Natural killer cell (primary cell): ENCODE data around the gene FNDC3B. TPM values are rescaled to one million over a fixed set of nuclear protein-coding genes. Genes with fewer than 3 reads are reported as not detected.

Source experiments
- ATAC-seq, 3 donors: fragments of 150-1000 bp in 2 of 3; fragments of 200-7000 bp in 1 of 3; cut with Tn5 transposase; 1 replicate in 1 of 3; 2 replicates in 2 of 3; pipeline ENCODE4 v1.10.0; 2021; ENCODE audit warnings: mild to moderate bottlenecking in 2 of 3, moderate library complexity in 2 of 3
- DNase-seq, 2 donors: peaks; one replicate each; pipeline versions ENCODE4 v3.0.0 to v3.0.0-alpha.2; 2013 to 2021; ENCODE audit warnings: mixed read lengths in 1 of 2
- H3K27ac ChIP-seq: one replicate; pipeline ENCODE4 v1.5.1; 2013; ENCODE audit warnings: mild to moderate bottlenecking, low read length
- H3K27me3 ChIP-seq: one replicate; pipeline ENCODE4 v1.6.1; 2013; ENCODE audit warnings: low read length; ENCODE audit not compliant: control insufficient read depth, insufficient read depth
- H3K36me3 ChIP-seq: one replicate; pipeline ENCODE4 v1.6.1; 2013; ENCODE audit warnings: low read length; ENCODE audit not compliant: control insufficient read depth, insufficient read depth
- H3K4me1 ChIP-seq: one replicate; pipeline ENCODE4 v1.6.1; 2013; ENCODE audit warnings: low read length; ENCODE audit not compliant: control insufficient read depth, insufficient read depth
- H3K4me3 ChIP-seq: one replicate; pipeline ENCODE4 v1.5.1; 2013; ENCODE audit warnings: low read length
- H3K9me3 ChIP-seq: one replicate; pipeline ENCODE4 v1.6.1; 2013; ENCODE audit warnings: low read length; ENCODE audit not compliant: control insufficient read depth, insufficient read depth
- H3K27ac Mint-ChIP-seq, 2 donors: one replicate each; pipeline ENCODE4 v1.8.0; 2022; ENCODE audit warnings: mild to moderate bottlenecking in 2 of 2, mixed read lengths in 2 of 2, moderate library complexity in 1 of 2
- H3K27me3 Mint-ChIP-seq, 2 donors: one replicate each; pipeline ENCODE4 v1.8.0; 2022; ENCODE audit warnings: low read depth in 2 of 2, mixed read lengths in 2 of 2
- H3K36me3 Mint-ChIP-seq: one replicate; pipeline ENCODE4 v1.8.0; 2022; ENCODE audit warnings: mixed read lengths
- H3K4me1 Mint-ChIP-seq, 2 donors: one replicate each; pipeline ENCODE4 v1.8.0; 2022; ENCODE audit warnings: mixed read lengths in 2 of 2
- H3K4me3 Mint-ChIP-seq: one replicate; pipeline ENCODE4 v1.8.0; 2022; ENCODE audit warnings: mild to moderate bottlenecking, moderate library complexity, mixed read lengths
- H3K9me3 Mint-ChIP-seq, 2 donors: one replicate each; pipeline ENCODE4 v1.8.0; 2022; ENCODE audit warnings: mixed read lengths in 2 of 2
- WGBS: methylation state at CpG from one replicate; pipeline ENCODE4 v1.1.7; 2013; ENCODE audit warnings: missing lambda C conversion rate; ENCODE audit not compliant: insufficient coverage; 5-methylcytosine and 5-hydroxymethylcytosine counted together
- intact Hi-C: fragments of 100-400 bp; cut with micrococcal nuclease; formaldehyde crosslinking; loops from one replicate; pipeline ENCODE4 v1.14.2; 2022
- total RNA-seq, 4 donors: library from RNA; stranded (reverse); fragments of 120-200 nt in 1 of 4; gene quantifications; one replicate each; pipeline versions ENCODE4 v1.2.3 to v1.2.4, GENCODE V29; 2013 to 2022
- TF ChIP-seq, protein P1 (sequence below): fragments of 200-600 bp; IDR thresholded peaks from one replicate; pipeline ENCODE4 v1.8.0; 2022; ENCODE audit warnings: antibody characterized with exemption

Gene FNDC3B
- total RNA-seq, 3 donors from 2014 or later (not counting 1 experiment from before 2014, with no cell fraction given) = 154 to 214 (median 206) TPM

DNA sequence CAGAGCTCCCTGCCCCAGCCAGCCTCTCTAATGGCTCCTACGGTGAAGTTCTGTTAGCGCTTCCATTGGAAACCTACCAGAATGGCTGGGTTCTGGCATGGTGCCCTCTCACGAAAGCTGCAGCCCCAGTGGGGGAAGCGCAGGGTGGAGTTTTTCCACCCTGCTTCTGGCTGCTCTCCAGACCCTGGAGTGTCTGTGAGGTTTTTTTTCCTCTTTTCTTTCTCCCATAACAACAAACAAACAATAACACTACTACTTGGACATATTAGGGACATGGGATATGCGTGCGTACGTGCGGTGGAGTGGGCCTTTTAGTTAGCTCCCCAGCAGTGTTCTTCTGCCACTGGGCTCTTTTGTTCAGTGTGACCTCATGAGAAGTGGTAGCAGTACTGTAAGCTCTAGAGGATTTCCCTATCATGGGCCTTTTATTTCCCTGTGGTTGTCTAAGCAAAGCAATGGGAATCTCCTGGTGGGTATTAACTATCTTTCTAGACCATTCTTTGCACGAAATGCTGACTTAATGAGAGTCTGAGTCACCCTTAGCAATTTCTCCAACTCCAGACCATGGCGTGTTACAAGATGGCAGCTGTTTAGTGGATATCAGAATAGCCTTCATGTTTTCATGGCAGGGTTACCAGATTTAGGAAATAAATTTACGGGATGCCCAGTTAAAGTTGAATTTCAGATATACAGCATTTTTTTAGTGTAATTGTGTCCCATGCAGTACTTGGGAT, 161.9 kb downstream of the FNDC3B start:
- H3K9me3 Mint-ChIP-seq = peaks cover 3% of the 10 kb centered on the region in 2 donors
- 89% methylated on average over 10 of the region's 11 CpGs for WGBS
- no peaks in the 10 kb centered on the region for H3K27me3 ChIP-seq
- peaks cover 54 to 62% of the 10 kb centered on the region in 2 donors for H3K4me1 Mint-ChIP-seq
- H3K4me3 Mint-ChIP-seq = no peak overlapping the region
- no peaks in the 10 kb centered on the region for H3K27me3 Mint-ChIP-seq
- DNase-seq (no peak), ATAC-seq (no peak)
- H3K4me1 ChIP-seq = peaks cover 4% of the 10 kb centered on the region
- peaks cover 7% of the 10 kb centered on the region for H3K36me3 Mint-ChIP-seq
- no peaks in the 10 kb centered on the region for H3K36me3 ChIP-seq
- TF ChIP-seq, protein P1, sequence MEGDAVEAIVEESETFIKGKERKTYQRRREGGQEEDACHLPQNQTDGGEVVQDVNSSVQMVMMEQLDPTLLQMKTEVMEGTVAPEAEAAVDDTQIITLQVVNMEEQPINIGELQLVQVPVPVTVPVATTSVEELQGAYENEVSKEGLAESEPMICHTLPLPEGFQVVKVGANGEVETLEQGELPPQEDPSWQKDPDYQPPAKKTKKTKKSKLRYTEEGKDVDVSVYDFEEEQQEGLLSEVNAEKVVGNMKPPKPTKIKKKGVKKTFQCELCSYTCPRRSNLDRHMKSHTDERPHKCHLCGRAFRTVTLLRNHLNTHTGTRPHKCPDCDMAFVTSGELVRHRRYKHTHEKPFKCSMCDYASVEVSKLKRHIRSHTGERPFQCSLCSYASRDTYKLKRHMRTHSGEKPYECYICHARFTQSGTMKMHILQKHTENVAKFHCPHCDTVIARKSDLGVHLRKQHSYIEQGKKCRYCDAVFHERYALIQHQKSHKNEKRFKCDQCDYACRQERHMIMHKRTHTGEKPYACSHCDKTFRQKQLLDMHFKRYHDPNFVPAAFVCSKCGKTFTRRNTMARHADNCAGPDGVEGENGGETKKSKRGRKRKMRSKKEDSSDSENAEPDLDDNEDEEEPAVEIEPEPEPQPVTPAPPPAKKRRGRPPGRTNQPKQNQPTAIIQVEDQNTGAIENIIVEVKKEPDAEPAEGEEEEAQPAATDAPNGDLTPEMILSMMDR = no peak
- peaks cover 10% of the 10 kb centered on the region for H3K9me3 ChIP-seq
- intact Hi-C loops = no loop called here
- no peak overlapping the region for H3K27ac Mint-ChIP-seq
- H3K27ac ChIP-seq = no peak overlapping the region
- H3K4me3 ChIP-seq = no peak overlapping the region

GRCh38 chr3:172201870-172202236, 162.5 kb downstream of the FNDC3B start:
- 67% methylated on average over 1 of the region's 3 CpGs for WGBS
- H3K27me3 Mint-ChIP-seq = no peaks in the 10 kb centered on the region
- no peak overlapping the region for H3K4me3 Mint-ChIP-seq
- ATAC-seq (no peak), DNase-seq (no peak)
- peak overlapping the region; percentile 22 to 29 for H3K27ac Mint-ChIP-seq
- peaks cover 3% of the 10 kb centered on the region in 2 donors for H3K9me3 Mint-ChIP-seq
- H3K36me3 ChIP-seq = no peaks in the 10 kb centered on the region
- H3K9me3 ChIP-seq = peaks cover 10% of the 10 kb centered on the region
- H3K4me3 ChIP-seq = no peak overlapping the region
- intact Hi-C loops = no loop called here
- no peaks in the 10 kb centered on the region for H3K27me3 ChIP-seq
- H3K36me3 Mint-ChIP-seq = peaks cover 7% of the 10 kb centered on the region
- peaks cover 57 to 65% of the 10 kb centered on the region in 2 donors for H3K4me1 Mint-ChIP-seq
- H3K27ac ChIP-seq = no peak overlapping the region
- TF ChIP-seq, protein P1 = no peak
- H3K4me1 ChIP-seq = peaks cover 4% of the 10 kb centered on the region

DNA sequence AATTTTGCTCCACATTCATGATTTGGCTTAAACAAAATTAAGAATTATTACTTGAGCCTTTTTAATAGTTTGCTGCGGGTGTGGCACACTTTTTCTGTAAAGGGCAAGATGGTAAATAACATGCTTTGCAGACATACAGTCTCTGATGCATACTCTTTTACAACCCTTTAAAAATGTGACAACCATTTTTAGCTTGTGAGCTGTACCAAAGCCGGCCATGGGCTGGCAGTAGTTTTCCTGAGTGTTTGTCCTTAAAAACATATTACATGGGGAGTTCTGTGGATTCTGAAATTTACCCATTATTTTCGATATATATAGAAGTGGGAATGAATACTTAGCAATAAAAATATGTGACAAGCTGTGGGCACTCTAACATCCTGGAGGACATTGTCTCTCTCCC, 163.4 kb downstream of the FNDC3B start:
- H3K4me3 ChIP-seq = no peak overlapping the region
- no peaks in the 10 kb centered on the region for H3K27me3 Mint-ChIP-seq
- no peaks in the 10 kb centered on the region for H3K27me3 ChIP-seq
- ATAC-seq = no peak
- peaks cover 63 to 65% of the 10 kb centered on the region in 2 donors for H3K4me1 Mint-ChIP-seq
- H3K9me3 Mint-ChIP-seq = peaks cover 3% of the 10 kb centered on the region in 2 donors
- no peak overlapping the region for H3K27ac ChIP-seq
- TF ChIP-seq, protein P1 = no peak
- no peak for DNase-seq
- H3K27ac Mint-ChIP-seq = peak overlapping the region; percentile 63 to 77
- intact Hi-C loops = no loop called here
- H3K4me3 Mint-ChIP-seq = no peak overlapping the region
- no peaks in the 10 kb centered on the region for H3K36me3 ChIP-seq
- H3K9me3 ChIP-seq = peaks cover 10% of the 10 kb centered on the region
- peaks cover 7% of the 10 kb centered on the region for H3K36me3 Mint-ChIP-seq
- peaks cover 4% of the 10 kb centered on the region for H3K4me1 ChIP-seq
- 100% methylated on average over 2 of the region's 3 CpGs for WGBS
